ENCODE data around the gene RNF212.
"Not testable (repeated sequence)": the region's sequence is repeated elsewhere in the genome, so short reads cannot be mapped to it uniquely, and the experiment has no call there.

Gene RNF212, protein sequence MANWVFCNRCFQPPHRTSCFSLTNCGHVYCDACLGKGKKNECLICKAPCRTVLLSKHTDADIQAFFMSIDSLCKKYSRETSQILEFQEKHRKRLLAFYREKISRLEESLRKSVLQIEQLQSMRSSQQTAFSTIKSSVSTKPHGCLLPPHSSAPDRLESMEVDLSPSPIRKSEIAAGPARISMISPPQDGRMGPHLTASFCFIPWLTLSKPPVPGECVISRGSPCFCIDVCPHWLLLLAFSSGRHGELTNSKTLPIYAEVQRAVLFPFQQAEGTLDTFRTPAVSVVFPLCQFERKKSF

GRCh38 chr4:1113311-1114009 is at the start of gene RNF212:
TSS of gene RNF212 (minus strand) at chr4:1113564. CDS start at chr4:1113464, 100 bp downstream.
- no peak for DNase-seq (ENCODE audit: low read depth)

GRCh38 chr4:1160351-1160750 is 47.0 kb upstream of the RNF212 start:
- no peak for DNase-seq (ENCODE audit: low read depth)

DNA sequence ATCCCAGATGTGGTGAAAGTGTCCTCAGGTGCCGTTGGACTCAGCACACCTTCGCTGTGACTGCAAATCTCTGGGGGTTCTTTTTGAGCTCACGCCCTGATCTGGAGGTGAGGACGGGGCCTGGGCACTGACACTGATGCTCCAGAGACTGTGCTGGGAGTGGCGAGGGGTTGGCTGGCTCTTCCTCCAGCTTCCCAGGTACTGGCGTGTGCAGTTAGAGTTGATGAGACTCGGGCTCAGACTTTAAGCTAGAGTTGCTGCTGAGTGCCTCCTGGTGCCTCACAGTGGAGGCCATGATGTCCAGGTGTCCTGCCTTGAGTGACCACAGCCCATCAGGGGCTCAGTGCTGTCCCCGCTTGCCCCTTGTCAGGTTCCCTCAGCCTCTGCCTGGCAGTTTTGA is 42.7 kb upstream of the RNF212 start:
- DNase-seq (ENCODE audit: low read depth) = no peak

DNA sequence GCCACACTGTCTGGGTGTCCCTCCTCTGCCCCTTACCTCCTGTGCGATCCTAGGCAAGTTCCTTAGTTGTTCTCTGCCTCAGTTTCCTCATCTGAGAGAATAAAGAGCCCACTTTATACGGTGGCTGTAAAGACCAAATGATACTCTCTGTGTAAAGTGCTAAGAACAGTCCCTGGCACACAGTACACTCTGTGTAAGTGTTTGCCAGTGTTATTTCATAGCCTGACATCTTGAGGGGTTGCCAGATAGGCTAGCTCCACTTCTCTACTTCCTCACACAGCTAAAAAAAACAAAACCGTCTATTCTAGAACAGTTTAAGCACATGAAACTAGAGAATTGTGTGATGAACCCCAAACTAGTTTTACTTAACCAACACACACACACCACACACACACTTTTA is 42.0 kb upstream of the RNF212 start:
- no peak for DNase-seq (ENCODE audit: low read depth)

DNA sequence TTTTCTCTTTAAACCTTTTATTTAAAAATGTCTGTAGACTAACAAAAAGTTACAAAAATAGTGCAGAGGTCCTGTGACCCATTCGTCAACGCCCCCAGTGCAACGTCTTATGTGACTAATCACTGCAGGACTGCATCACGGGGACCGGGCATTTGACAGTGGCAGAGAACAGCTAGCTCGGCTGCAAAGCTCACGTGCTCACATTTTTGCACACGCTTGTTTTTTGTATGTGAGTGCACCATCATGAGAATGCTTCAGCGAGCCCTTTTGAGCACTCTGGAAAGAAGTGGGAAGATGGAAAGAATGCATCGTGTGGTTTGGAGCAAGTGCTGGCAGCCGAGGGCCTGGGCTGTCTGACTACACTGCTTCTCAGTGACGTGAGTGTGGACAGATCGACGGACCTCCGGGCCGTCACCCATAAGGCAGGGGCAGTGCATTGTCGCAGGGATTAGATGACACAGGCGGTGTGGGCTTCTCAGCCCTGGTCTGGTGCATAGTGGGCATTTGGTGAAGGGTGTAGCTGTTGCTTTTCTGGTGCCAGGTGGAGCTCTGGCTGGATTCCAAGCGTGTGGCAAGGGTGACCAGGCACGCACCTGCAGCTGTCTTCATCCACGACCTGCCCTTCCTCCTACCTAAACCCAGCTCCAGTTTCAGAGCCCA is 41.3 kb upstream of the RNF212 start:
- DNase-seq (ENCODE audit: low read depth) = no peak

- no peak for DNase-seq (ENCODE audit: low read depth)
Measured at GRCh38 chr4:1154126-1154522, 40.8 kb upstream of the RNF212 start.

DNA sequence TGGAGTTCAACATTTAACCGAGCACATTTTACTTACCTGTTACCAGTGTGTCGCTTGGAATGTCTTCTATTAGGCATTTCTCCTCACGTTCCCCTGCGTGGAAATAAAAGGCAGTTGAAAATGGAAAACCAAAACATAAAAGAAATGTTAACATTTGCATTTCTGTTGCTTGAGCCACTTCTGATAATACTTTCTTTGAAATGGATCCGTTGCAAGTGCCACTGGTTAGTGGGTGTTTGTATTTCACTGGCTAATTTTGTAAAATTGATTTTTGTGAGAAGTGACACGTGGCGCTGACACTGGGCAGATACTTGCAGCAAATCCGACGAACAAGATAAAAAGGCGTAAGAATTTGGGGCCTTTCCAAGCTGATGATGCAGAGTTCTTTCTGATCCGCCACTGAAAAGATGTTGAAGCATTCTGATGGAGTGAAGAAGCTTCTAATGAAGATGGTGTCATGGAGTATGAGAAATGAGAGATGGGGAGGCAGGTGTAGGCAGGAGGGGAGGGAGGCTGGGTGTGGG is 40.3 kb upstream of the RNF212 start:
- no peak for DNase-seq (ENCODE audit: low read depth)

DNA sequence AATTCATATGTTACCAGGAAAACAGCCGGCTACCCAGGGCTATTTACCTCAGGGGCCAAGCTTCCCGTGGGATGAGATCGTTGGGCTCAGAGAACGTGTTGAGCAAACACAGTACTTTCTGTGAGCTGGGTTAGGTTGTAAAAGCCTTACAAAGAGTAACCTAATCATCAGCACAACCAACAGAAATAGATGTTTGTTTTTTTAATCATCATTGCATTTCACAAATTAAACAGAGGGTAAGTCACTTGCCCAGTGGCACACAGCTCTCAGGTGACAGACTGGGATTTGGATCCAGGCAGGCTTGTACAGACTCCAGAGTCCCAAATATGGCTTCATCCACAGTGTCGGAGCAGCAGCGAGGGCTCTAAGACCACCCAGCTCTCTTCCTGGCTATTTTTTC is 38.9 kb upstream of the RNF212 start:
- DNase-seq (ENCODE audit: low read depth) = no peak

DNA sequence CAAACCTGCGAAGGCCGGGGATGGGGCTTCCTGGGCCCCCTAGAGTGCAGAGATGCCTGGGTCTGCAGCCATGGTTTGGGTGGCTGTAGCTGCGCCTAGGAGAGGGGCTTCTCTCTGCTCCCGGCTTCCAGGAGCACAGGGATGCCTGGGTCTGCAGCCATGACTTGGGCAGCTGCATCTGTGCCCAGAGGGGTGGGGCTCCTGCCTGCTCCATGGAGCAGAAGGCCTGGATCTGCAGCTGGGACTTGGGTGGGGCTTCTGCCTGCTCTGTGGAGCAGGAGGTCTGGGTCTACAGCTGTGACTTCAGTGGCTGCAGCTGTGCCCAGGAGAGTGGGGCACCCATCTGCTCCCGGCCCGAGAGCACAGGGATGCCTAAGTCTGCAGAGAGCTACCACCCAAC is 38.2 kb upstream of the RNF212 start:
- DNase-seq (ENCODE audit: low read depth) = no peak

DNA sequence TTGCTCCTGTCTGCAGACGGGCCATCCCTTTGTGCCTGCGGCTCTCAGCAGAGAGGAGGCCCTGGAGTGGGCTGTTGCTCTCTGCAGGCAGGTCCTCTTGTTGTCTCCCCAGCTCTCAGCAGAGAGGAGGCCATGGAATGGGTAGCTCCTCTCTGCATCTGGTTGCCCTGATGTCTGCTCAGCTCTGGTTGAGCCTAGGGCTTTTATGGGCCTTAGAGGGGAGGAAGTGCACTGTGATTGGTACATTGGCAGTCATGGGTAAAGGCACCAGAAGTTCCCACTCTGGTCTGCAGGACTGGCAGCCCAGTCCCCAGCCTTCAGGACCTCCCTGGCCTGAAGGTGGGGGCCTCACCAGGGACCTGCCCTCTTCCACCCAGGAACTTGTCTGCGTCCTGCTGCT is 37.5 kb upstream of the RNF212 start:
- no peak for DNase-seq (ENCODE audit: low read depth)

DNA sequence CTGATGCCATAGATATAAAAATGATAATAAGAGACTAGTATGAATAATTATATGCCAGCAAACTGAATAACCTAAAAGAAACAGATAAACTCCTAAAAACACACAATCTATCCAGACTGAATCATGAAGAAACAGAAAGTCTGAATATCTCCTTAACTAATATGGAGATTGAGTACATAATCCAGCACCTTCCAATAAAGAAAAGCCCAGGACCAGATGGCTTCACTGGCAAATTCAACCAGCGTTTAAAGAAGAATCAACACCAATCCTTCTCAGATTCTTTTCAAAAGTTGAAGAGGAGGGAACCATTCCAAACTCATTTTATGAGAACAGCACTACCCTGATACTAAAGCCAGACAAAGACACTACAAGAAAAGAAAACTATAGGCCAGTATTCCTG is 26.5 kb upstream of the RNF212 start:
- DNase-seq (ENCODE audit: low read depth) = no peak

- no peak for DNase-seq (ENCODE audit: low read depth)
Measured at GRCh38 chr4:1137850-1138249, 24.5 kb upstream of the RNF212 start.

DNA sequence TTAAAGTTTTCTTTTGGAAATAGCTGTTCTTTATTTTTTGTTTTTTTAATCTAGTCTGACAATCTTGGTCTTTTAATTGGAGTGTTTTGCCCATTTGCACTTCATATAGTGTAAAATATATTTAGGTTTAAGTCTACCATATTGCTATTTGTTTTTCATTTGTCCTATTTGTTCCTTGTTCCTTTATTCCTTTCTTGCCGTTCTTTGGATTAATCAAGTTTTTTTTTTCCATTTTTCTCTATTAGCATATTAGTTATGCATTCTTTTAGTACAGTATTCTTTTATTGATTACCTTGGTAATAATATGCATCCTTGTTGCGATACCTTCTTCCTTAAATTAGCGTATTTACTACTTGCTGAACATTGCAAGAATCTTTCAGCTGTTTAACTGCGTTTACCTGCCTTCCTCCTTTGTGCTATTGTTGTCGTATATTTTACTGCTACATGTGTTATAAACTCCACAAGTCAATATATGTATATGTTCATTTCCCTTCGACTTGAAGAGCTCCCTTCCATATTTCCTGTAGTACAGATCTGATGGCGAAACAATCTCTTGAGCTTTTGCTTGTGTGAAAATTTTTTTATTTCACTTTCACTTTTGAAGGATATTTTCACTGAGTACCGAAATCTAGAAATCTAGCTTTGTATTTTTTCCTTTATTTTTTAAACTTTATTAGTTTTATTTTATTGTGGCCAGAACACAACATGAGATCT is 23.9 kb upstream of the RNF212 start:
- no peak for DNase-seq (ENCODE audit: low read depth)

DNA sequence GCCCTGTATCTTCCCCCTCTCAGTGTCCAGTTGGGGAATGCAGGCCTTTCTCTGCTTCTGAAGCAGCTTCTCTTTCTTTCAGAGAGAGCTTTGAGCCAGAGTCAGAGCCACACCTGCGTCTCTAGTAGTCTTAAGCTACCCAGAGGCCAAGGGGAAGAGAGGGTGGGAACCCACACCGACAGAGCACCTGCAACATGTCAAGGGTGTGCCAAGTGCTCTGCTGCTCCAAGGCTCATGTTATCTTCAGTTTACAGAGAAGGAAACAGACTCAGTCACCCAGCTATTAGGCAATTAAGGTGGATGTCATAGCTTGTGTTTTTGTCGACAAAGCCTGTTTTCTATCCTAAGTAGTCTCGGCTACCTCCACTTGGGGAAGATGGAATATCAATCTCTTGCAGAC is 22.7 kb upstream of the RNF212 start:
- no peak for DNase-seq (ENCODE audit: low read depth)

GRCh38 chr4:1133033-1133432 is 19.7 kb upstream of the RNF212 start:
- no peak for DNase-seq (ENCODE audit: low read depth)

- peak; percentile 36 for DNase-seq (ENCODE audit: low read depth)
Measured at GRCh38 chr4:1130316-1131186, 17.2 kb upstream of the RNF212 start.

- no peak for DNase-seq (ENCODE audit: low read depth)
Measured at GRCh38 chr4:1126506-1126905, 13.1 kb upstream of the RNF212 start.

DNA sequence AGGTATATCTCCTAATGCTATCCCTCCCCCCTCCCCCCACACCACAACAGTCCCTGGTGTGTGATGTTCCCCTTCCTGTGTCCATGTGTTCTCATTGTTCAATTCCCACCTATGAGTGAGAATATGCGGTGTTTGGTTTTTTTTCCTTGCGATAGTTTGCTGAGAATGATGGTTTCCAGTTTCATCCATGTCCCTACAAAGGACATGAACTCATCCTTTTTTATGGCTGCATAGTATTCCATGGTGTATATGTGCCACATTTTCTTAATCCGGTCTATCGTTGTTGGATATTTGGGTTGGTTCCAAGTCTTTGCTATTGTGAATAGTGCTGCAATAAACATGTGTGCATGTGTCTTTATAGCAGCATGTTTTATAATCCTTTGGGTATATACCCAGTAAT is 12.1 kb upstream of the RNF212 start:
- DNase-seq (ENCODE audit: low read depth) = not testable (repeated sequence)

DNA sequence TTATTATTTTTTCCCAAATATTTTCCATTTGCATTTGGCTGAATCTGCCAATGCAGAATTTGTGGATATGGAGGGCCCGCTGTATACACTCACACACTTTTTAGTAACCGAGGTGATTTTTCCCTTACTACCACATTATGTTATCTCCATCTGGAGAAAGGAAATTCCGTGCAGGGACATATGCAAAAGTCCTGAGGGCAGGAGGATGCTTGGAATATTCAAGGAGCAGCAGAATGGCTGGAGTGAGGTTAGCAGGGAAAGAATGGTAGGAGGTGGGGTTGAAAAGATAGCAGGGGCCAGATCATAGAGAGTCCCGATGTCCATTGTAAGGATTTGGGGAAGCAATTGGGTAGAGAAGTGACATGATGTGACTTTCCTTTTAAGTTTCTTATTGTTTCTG is 11.5 kb upstream of the RNF212 start:
- DNase-seq (ENCODE audit: low read depth) = no peak

- DNase-seq (ENCODE audit: low read depth) = no peak
Measured at GRCh38 chr4:1122505-1122904, 9.1 kb upstream of the RNF212 start.

DNA sequence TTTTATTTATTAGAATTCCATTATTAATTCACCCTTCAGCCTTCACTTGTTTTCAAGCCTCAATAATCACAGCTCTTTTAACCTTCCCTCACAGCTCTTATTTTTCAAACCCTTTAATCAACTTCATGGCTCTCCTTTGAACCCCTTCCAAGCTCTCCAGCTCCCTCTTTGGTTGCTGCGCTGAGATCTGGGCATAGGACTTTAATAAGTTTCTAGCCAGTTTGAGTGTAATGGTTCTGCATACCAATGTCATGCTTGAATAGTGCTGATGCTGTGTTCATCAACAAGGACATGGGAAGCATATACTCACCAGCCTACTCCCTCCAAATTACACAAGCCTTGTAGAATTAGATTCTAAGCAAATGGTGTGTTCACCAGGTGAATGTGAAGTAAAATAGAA is 3.5 kb upstream of the RNF212 start:
- DNase-seq (ENCODE audit: low read depth) = no peak
